ENCODE data around the gene ZCCHC7.

ZCCHC7 gene

DNA sequence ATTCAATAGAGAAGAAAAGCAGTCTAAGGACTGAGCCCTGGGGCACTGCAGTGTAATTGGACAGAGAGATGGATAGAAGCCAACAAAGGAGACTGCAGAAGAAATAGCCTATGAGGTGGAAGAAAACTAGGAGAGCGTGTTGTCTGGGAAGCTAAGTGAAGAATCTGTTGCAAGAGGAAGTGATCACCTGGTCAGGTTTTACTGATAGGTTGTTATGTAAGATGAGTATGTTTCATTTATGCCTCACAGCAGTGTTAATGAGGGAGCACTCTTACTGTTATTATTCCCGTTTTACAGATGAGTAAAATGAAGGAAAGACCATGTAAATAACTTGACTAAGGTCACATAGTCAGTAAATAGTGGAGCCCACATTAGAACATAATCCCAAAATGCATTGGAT, 222.1 kb downstream of the ZCCHC7 start:
- DNase-seq: no peak

DNA sequence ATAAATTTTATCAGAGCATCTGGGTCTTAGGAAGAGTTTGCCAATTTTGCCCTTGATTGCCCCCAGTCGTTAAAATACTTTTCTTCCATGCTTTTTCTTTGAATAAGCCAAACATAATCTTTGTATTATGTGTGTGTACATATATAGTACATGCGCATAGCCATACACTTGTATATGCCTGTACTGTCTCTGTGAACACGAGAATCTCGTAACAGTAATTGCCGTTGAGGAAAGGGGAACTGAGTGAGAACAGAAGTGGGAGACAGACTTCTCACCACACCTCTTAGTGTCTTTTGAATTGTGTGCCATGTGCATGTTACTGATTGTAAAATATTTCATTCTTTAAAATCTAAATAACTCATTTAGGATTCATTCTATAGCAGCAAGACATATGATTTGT, 222.5 kb downstream of the ZCCHC7 start:
- no peak for DNase-seq

DNA sequence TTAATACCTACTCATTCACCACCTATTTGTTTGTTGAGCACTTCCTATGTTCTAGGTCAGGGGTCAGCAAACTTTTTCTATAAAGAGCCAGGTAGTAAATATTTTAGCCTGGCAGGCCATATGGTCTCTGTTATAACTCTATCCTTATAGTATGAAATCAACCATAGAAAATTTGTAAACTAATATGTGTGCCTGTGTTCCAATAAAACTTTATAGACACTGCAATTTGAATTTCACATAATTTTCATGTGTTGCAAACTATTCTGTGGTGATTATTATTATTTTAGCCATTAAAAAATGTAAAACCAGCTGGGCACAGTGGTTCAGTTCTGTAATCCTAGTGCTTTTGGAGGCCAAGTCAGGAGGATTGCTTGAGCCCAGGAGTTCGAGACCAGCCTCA, 223.3 kb downstream of the ZCCHC7 start:
- no peak for DNase-seq

DNA sequence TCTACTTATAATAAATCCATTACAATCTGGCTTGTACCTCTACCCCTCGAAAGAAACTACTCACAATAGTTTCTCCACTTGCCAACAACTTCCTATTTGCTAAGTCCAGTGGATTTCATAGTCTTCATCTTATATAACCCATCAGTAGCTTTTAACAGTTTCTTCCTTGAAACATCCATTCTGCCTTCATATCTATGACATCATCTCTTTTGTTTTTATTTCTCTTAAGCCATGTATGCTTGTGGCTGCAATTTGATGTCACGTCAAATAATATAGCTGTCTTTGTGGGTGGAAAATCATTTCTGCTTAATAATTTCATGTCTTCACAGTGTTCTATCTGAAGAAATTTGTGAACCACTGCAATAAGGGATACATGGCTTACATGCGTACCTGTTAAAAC, 224.7 kb downstream of the ZCCHC7 start:
- DNase-seq: no peak

DNA sequence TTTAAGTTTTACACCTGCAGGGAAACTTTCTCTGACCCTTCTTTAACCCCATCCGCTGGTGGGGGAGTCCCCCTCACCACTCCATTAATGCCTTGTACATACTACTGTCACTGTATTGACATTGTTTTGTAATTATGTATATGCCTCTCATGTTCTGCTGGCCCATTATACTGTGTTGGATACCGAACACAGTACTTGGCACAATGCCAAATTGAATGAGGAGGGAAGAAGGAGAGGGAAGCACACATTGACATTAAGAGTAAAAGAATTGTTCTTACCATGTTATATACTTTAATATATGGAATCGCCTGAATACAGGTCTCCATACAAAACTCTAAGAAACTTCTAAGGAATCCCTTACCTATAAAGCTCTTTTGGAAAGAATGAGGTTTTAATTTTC, 228.5 kb downstream of the ZCCHC7 start:
- no peak for DNase-seq

DNA sequence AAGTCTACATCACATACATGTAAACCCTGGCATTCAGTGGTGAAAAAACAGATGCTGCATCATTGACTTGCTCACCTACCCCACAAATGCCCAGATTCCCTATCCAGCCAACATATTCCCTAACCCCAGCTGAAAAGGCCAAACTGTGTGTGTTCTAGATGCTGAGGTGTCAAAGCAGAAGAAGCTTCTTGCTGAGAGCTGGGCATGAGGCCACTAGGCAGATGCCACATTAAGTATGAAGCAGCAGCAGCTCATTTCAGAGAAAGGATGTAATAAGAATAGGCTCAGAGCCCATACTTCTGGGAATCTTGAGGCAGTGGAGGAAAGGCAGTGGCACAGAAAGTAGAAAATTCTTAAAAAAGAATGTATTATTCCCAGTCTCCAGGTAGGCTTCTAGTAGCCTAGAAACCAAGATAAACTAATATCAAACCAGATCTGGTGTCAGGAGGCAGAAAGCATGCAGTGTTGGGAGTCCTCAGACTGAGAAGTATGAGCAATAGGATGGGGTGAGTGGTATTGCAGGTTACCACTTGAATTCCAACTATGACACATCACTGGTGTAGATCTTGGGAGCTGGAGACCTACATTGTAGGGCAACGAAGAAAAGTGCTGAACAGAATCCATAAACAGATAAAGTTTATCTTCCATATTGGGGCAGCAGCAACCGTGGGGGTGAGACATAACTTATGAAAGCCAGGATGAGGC, 230.3 kb downstream of the ZCCHC7 start:
- DNase-seq: no peak

DNA sequence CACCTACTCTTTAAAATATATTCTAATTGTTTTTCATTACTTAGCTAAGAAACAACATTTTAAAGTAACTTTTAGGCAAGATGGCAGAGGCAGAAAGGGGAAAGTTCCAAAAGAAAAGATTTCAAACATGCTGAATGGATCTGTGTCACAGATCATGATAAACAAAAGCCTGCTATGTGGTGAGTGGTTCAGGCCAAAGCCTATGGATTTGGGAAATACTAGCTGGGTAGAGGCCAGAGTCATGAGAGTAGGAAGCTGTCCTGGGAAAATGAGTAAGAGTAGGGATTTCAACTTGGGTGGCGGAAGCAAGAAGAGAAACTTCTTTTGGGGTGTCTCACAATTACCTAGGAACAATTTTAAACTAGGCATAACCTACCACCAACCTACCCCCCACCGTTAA, 233.4 kb downstream of the ZCCHC7 start:
- no peak for DNase-seq

DNA sequence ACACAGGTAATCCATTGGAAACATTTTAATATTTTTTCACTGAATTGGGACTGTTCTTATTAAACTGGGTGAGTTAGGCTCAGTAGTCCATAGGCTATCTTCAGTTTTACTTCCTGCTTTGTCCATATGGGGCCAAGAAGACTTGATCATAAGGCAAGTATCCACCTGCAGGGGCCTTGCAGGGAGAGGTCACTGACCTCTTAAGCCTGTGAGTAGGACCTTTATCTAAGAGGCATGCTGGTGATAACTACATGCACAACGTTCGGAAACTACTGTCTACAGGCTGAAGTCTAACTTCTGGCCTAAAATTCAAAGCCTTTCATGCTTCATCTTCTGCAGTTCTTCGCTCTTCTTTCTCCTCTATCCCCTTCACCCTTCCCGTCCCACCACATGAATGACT, 242.1 kb downstream of the ZCCHC7 start:
- no peak for DNase-seq

DNA sequence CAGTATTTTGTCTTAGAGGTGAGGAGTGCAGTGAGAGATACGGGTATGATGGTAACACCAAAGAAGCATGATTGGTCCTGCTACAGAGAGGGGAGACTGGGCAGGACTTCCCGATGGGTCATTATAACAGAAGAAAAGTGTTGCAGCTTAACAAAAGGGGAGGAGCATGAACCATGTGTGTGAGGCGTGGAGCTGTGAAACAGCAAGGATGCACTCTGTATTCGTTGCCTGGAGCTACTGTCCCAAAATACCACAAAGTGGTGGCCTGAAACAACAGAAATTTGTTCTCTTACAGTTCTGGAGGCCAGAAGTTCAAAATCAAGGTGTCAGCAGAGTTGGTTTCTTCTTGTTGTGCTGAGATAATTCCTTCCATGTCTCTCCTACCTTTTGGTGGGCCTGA, 242.8 kb downstream of the ZCCHC7 start:
- DNase-seq: no peak

DNA sequence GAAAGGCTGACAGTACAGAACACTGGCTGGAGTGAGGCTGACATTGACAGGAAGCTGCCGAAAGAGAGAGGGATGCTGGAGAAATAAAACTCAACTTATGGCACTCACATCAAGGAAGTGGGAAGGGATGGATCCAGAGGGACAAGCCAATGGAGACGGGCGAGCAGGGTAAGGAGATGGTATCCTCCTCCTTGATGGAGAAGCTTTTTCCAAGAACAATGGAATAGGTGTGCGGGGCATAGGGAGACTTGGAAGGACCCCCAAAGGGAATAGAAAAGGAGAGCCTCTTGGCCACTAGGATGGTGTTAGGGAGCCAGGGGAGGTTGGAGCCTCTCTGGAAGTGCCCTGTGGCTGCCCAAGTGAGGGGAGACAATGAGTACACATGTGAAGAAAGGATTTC, 243.8 kb downstream of the ZCCHC7 start:
- DNase-seq: no peak

DNA sequence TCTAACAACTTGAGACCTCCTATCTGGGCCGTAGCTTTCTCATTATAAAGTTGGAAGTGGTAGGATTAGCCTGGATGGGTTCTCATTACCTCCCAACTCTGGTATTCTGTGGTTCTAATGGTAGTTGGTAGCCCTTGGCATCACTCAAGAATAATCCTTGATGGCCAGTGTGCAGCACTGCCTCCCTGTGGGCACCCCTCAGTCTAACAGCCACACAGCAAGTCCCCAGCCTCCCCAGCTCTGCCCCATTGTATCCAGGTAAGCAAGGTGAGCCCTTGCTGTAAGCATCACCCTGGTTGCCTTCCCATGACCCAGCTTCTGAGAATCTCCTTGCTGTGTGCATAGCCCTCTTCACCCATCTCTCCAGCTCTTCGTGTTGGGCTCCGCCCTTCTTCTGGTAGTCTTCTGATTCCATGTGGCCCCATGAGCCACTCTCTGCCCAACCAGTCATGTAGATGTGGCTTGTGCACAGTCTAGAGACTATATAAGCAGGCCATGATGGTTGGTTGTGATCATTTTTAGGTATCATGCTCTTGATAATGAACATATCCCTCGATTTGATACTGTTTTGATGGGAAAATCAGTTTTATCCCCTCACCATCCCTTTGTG, 244.5 kb downstream of the ZCCHC7 start:
- peak; percentile 30 for DNase-seq

DNA sequence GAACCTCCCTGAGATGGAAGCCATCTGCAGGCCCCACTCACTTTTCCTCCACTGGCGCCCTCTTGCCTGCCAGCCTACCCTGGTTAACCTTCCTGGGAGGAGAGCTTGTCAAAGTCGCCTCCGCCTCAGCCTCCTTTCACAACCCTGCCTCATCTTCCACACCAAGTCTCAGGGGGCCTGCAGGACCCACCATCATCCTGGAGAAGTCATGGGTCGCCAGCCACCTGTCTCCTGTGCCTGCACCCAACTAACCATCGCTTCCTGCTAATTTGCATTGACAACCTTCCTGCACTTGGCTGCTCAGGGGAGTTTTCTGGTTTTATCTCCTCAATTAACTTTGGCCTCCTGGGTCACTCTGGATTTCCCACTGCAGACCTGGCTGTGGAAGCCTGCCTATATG, 249.3 kb downstream of the ZCCHC7 start:
- no peak for DNase-seq

DNA sequence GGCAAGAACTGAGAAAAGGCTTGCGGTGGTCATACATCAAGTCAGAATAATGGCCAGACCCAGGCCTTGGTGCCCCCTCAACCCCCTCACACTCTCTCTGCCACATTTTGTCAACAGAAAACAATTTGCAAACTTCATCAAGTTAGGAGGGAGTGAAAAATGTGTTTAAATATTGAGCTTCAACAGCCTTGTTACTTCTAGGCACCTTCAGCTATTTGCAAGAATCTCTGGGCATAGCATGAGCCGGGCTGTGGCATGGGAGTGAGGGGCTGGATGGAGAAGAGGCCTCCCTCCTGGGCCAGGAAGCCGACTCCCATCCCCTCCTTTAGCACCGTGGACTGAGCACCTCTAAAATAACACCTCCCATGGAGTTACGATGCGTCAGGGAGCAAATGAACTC, 249.9 kb downstream of the ZCCHC7 start:
- DNase-seq: no peak

DNA sequence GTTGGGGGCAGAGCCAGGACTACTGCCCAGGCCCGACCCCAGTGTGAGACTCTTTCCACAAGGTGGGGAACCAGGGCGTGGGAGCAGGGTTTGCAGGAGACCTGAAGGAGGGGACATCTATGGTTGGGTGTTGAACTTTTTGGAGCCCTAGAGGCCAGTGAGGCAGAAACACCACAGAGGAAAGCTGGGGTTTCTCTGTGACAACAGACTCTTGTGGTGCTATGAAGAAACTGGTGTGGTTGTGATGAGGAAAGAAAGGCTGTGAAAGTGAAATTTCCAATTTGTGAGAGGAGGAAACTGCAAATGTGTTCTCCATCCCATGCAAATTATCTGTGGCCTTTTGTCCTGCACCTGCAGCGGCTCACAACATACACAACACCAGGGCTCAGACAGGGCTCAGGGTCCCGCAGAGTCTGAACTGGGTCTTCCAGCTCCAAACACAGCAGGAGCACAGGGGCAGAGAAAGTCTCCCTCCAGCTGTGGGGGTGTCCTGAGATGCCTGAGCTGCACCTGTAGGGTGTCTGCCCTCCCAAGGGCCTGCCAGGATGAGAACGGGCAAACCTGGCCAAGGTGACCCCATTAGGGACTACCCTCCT, 250.7 kb downstream of the ZCCHC7 start:
- DNase-seq: no peak

DNA sequence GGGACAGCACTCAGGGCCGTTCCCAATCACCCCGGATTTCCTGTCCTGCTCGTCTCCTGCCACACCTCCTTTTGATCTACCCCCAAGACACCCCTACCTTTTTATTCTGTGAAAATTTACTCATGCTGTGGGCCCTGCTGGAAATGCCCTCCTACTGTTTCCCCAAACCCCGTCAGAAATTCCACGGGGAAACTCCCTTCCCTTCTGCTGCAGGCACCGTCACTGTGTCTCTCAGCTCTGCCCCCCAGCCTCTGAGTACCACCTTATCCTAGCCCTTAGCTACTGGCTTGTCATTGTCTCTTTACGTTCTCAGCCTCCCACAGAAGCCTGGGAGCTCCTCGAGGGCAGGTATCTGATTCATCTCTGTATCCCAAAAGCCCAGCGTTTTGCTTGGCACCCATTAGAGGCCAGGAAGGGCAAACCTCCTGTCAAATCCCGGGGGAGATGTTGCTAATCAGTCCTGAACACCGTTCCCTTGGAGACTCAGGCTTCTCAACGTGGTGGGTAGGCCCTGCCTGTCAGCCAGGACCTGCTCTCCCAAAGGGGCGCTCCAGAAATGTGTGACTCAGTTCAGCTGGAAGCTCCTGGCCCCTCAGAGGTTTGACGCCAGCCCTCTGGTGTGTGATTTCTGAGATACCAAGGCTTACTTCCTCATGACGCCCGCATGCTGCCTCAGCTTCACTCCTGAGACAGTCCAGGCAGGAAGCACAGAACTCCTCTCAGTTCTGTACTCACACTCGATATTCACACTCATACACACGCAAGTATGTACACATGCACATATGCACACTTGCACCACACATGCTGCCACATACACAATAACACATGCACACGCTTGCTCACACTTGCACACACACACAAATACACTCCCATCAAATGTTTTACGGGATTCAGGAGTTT, 251.4 kb downstream of the ZCCHC7 start:
- DNase-seq: peak; percentile 7

DNA sequence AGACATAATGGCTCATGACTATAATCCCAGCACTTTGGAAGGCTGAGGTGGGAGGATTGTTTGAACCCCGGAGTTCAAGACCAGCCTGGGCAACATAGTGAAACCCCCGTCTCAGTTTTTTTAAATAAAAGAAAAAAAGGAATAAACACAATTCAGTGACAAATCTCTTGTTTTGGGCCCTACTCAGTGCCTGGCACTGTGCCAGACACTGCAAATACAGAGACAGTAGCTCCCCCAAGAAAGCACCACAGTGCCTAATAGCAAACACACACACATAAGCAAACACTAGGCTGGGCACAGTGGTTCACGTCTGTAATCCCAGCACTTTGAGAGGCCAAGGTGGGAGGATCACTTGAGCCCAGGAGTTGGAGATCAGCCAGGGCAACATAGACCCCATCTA, 252.5 kb downstream of the ZCCHC7 start:
- DNase-seq: no peak

DNA sequence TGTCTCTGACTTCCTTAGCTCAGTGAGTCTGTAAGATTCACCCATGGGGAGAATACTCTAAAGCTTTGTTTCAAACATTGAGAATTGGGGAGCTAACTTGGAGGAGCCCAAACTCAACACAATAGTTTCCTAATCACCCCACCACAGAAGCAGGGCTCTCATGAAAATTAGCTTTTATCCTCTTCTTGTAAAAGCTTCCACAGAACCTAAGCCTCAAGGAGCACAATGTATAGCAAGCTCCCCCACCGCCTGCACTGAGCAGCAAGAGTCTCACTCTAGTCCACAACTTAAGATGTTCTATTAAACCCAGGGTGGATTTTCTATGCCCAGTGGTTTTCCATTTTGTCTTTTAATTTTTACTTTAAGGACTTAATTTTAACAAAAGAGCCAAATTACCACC, 253.2 kb downstream of the ZCCHC7 start:
- DNase-seq: no peak

DNA sequence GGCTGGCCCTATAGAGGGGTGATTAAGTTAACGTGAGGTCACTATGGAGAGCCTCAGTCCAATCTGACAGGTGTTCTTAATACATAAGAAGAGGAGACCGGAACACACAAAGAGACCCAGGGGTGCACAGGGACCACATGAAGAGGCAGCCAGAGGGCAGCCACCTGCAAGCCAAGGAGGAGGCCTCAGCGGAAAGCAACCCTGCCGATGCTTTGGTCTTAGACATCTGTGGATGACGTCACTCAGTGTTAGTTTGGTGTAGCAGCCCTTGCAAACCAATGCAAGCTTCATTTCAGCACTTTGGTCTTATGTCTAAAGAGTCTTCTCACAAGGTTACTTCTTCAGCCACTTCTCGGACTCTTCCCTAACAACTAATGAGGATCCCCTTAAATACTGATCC, 254.5 kb downstream of the ZCCHC7 start:
- no peak for DNase-seq

DNA sequence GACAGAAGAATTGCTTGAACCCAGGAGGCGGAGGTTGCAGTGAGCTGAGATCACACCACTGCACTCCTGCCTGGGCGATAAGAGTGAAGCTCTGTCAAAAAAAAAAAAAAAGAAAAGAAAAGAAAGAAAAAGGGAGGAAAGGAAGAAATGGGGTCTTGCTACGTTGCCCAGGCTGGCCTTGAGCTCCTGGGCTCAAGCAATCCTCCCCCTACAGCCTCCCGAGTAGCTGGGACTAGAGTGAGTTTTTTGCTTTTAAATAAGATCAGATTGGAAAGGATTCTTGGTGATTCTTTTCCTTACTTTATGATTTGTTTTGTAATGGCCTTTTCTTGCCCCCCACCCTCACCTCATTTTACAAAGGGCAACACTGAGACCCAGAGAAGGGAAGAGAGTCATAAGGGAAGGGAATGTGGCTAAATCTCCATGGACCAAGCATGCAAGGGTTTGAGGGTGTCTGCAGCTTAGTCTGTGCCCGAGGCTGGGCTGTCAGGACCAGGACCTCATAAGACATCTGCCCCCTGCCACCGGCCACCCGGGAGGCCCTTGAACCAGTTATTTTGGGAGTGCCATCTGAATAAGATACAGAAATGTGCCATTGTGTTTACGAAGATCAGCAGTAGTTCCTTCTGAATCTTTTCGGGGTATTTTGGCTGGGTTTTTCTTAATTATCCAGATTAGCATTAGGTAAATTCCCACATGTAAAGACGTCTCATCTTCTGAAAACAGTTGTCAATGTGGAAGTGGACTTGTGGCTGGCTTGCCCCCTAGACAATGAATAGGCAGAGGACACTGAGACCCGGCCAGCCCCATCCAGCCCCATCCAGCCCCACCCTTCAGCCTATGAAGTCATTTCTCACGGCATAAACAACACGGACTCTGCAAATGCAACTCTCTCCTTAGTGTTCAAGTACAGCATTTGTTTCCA, 257.6 kb downstream of the ZCCHC7 start:
- no peak for DNase-seq

DNA sequence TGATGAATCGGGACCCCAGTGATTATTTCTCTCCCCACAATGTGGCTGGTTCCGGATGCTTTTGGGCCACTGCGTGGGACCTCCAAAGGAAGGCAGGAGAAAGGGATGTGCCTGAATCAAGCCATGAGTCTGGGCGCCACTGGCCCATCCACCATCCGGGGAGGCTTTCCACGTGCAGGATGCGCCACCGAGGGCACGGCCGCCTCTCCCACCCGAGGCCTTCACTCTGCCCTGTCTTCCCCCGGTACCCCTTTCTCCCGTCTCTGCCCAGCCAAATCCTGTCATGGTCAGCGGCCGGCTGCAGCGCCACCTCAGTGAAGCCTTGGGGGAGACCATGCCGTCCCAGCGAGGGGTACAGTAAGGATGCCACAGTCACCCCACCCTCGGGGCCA, 258.2 kb downstream of the ZCCHC7 start:
- DNase-seq: no peak

DNA sequence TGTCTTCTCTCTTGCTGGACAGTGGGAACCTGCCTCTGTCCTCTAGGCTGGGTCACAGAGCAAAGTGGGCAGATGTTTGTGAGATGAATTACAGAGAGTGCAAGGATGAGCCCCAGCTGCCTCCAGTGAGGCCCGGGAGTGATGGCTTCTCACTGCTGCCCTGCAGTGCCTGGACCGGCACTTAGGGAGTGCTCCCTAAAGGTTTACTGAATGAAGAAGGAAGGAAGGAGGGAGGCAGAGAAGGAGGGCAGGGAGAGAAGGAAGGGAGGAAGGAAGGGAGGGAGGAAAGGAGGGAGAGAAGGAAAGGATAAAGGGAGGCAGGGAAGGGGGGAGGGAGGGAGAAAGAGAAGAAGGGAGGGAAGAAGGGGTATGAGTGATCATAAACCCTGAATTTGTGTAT, 259.5 kb downstream of the ZCCHC7 start:
- no peak for DNase-seq

DNA sequence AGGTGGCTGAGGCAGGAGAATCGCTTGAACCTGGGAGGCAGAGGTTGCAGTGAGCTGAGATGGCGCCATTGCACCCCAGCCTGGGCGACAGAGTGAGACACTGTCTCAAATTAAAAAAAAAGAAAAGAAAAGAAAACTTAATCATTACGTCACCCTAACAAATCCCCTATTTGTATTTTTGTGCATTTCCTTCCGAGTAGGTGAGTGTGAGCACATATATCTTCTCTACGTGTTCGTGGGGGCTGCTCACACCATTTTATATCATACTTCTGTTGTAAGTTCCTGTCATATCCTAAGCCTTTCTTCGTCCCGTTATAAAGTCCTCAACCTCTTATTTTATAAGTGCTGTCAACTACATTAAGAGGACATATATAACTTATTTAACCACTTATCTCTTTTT, 260.2 kb downstream of the ZCCHC7 start:
- no peak for DNase-seq
